Activated CD8-positive, alpha-beta memory T cell treated with anti-CD3 and anti-CD28 coated beads, Interleukin-2, amount 50 U/mL, for 48 hours (primary cell): ENCODE measurements around the gene SSR1.
"Not testable (repeated sequence)": the region's sequence is repeated elsewhere in the genome, so short reads cannot be mapped to it uniquely, and the experiment has no call there.

ENCODE experiments used
- DNase-seq: peaks from one replicate; pipeline ENCODE4 v3.0.0-alpha.2; 2020

Gene SSR1

GRCh38 chr6:7316658-7317533 lies 3.9 kb upstream of the SSR1 start:
- DNase-seq: no peak

GRCh38 chr6:7315948-7316365 lies 3.0 kb upstream of the SSR1 start:
- DNase-seq: no peak

GRCh38 chr6:7315087-7315947 lies 2.3 kb upstream of the SSR1 start:
- DNase-seq: not testable (repeated sequence)

- DNase-seq: no peak
Observed at GRCh38 chr6:7314414-7314813, 1.4 kb upstream of the SSR1 start.

GRCh38 chr6:7313505-7314165 lies 636 bp upstream of the SSR1 start:
- DNase-seq: peak; percentile 57

- no peak for DNase-seq
Observed at GRCh38 chr6:7311917-7312615, 933 bp downstream of the SSR1 start.

GRCh38 chr6:7311176-7311575 lies 1.8 kb downstream of the SSR1 start:
- no peak for DNase-seq

GRCh38 chr6:7309050-7309449 lies 3.9 kb downstream of the SSR1 start:
- no peak for DNase-seq

GRCh38 chr6:7307533-7307932 lies 5.5 kb downstream of the SSR1 start:
- DNase-seq: no peak

- DNase-seq: no peak
Observed at GRCh38 chr6:7304821-7305220, 8.2 kb downstream of the SSR1 start.

- DNase-seq: no peak
Observed at GRCh38 chr6:7301702-7302101, 11.3 kb downstream of the SSR1 start.

GRCh38 chr6:7300926-7301325 lies 12.1 kb downstream of the SSR1 start:
- no peak for DNase-seq

GRCh38 chr6:7298113-7298512 lies 14.9 kb downstream of the SSR1 start:
- no peak for DNase-seq

GRCh38 chr6:7296602-7297001 lies 16.4 kb downstream of the SSR1 start:
- no peak for DNase-seq

- DNase-seq: no peak
Observed at GRCh38 chr6:7295916-7296315, 17.1 kb downstream of the SSR1 start.

- DNase-seq: no peak
Observed at GRCh38 chr6:7292596-7293255, 20.3 kb downstream of the SSR1 start.

- DNase-seq: no peak
Observed at GRCh38 chr6:7290079-7290478, 22.9 kb downstream of the SSR1 start.

- DNase-seq: no peak
Observed at GRCh38 chr6:7285416-7285815, 27.6 kb downstream of the SSR1 start.

- DNase-seq: no peak
Observed at GRCh38 chr6:7283676-7284075, 29.3 kb downstream of the SSR1 start.

GRCh38 chr6:7282097-7282906 lies 30.7 kb downstream of the SSR1 start:
- DNase-seq: no peak

- no peak for DNase-seq
Observed at GRCh38 chr6:7276199-7276524, 36.8 kb downstream of the SSR1 start.
